GM19240 (cell line): ENCODE results near the gene RIT2.
"Not testable (repeated sequence)": the region's sequence is repeated elsewhere in the genome, so short reads cannot be mapped to it uniquely, and the experiment has no call there.

ENCODE experiments used
- DNase-seq: peaks from one replicate; pipeline ENCODE4 v3.0.0; 2011; ENCODE audit warnings: low spot score; ENCODE audit not compliant: insufficient read length

The RIT2 gene

DNA sequence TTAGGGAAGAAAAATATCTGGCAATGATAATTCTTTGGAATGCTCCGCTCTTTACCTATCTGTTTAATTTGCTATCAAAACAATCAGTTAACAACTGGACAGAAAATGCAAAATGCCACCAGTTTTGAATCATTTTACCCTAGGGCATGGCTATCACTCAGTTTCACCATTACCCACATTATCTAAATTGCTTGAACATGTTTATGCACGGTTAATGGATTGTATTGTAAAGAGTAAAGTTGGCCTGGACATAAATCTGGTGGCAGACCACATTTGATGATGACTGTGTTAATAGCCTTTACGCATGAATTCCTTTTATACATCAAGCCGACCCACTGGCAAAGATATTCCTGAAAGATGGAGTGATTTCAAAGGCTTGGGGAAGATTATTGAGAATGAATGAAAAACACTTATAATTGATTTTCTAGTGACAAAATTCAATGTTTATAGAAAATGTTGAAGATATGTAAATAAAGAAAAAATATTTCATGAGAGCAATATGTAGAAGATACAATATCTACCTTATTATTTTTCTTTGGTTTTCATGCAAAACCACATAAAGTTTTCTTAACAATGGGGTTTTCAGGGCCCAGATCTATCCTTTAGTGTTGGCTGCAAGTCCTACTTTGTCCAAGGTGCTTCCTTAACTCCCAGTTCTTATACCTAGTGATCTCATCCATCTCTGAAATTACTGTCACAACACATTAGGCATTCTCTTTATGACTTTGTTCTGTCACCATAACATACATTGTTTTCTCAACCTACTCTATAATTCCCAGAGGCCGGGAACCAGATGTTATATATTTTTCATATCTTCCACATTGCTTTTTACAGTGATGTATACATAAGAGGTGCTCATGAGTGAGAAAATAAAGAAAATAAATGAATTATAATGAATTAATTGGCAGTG, 265.1 kb downstream of the RIT2 start:
- DNase-seq: no peak

DNA sequence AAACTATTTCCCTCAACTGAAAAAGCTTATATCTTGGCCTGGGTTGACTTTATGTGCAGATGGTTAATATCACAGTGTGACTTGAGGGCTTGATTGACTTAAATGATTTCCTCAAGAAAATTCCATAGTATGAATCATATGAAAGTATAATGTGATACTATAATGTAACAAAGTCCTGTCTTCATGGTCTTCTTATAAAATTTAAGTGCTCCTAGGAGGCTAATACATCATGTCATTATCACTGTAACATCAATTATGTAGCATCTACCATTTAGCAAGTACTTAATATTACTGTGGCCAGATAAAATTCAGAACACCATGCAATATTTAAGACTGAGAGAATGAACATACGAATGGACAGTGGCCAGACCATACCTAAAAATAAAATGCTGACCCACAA, 276.1 kb downstream of the RIT2 start:
- DNase-seq: no peak

- DNase-seq: no peak
Observed at GRCh38 chr18:42838546-42839145, 276.8 kb downstream of the RIT2 start.

DNA sequence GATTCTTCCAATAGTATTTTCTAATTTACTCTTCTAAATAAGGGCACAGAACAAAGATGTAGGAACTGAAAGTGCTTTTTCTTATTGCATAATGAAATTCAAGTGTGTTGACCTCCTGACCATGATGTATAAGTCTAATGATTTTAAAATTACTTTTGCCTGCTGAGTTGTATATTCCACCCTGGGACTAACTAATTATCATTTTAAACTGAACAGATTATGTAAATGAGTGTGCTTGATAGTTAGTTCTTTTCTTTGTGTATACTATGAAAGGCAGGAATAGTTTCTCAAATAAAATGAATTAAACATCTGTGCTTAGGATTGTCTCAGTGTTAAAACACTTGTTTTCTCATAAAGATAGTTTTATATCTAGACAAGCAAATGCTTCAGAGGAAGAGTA, 284.5 kb downstream of the RIT2 start:
- no peak for DNase-seq

DNA sequence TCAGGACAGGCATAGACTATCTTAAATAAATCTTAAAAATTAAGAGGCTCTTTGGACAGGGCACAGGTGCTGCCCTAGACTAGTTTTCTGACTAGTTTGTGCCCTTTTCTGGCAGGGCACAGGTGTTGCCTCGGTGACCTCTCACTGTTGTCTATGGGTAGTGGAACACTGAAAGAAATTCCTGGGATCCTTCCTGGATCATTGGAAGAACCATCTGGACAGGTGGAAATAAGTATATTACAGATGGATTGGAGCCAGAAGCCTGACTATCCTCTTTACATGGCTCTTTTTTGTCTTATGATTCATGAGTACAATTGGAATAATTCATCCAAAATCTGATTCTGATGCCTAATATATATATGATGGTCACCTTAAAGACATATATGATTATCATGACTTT, 286.6 kb downstream of the RIT2 start:
- no peak for DNase-seq

DNA sequence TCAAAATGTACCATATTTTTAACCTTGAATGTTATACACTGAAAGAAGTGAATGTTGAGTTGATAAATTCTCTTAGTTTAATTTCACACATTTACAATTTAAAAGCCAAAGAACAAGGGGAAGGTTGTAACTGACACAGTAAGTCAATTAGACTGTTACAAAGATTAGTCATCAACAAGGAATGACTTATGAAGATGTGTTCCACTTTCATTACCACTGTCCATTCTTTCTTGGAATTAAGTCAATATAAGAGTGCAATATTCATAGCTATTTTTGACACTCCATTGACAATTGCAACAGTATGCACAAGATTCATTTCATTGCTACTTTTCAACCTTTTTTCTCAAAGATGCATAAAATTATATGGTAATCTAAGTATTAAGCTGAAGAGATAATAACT, 291.3 kb downstream of the RIT2 start:
- DNase-seq: no peak

DNA sequence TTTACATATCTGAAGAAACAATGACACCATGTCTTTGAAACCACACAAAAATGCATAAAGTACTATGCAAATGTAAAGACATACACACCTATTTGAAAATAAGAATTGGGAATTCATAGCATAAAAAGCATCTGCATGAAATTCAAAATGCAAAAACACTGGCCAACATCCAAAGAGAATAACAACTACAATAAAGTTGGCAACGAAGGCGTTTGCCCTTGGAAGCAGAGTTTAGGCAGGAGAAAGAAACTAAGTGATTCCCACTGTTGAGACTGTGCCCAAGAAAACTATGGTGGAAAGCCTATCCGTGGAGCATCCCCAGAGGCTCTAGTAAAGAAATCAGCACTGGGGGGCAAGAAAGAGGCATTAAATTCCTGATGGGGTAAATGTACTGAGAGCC, 292.8 kb downstream of the RIT2 start:
- DNase-seq: no peak

DNA sequence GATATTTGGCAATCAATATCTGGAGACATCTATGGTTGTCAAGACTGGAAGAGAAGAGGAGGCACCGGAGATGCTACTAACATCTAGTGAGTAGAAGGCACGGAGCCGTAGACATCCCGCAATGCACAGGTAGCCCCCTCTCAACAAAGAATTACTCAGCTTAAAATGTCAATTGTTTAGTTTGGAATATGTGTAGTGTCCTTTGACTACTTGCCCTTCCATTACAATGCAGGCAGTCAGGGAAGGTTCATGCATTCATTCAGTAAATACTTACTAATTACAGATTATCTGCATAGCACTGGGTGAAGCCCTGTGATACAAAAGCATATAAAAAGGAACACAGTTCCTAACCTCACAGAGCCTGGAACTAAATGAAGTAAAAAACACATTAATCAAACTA, 294.0 kb downstream of the RIT2 start:
- no peak for DNase-seq

- no peak for DNase-seq
Observed at GRCh38 chr18:42814618-42815017, 300.9 kb downstream of the RIT2 start.

DNA sequence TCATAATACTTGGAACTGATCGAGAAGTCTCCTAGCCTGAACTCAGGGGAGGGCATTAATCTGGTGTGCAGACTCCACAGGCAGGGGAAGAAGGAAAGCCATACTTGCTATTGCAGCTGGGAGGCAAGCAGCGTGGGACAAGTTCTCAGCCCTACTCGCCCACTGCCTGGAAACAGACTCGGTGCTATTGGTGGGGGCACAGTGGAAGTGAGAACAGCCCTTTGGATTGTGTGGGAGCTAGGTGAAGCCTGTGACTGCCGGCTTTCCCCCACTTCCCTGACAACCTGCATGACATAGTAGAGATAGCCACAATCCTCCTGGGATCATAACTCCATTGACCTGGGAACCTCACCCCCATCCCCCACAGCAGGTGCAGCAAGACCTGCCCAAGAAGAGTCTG, 301.3 kb downstream of the RIT2 start:
- no peak for DNase-seq

GRCh38 chr18:42813570-42813969, 301.9 kb downstream of the RIT2 start:
- DNase-seq: no peak

GRCh38 chr18:42807887-42808286, 307.6 kb downstream of the RIT2 start:
- DNase-seq: no peak

GRCh38 chr18:42801706-42802105, 313.8 kb downstream of the RIT2 start:
- DNase-seq: no peak

DNA sequence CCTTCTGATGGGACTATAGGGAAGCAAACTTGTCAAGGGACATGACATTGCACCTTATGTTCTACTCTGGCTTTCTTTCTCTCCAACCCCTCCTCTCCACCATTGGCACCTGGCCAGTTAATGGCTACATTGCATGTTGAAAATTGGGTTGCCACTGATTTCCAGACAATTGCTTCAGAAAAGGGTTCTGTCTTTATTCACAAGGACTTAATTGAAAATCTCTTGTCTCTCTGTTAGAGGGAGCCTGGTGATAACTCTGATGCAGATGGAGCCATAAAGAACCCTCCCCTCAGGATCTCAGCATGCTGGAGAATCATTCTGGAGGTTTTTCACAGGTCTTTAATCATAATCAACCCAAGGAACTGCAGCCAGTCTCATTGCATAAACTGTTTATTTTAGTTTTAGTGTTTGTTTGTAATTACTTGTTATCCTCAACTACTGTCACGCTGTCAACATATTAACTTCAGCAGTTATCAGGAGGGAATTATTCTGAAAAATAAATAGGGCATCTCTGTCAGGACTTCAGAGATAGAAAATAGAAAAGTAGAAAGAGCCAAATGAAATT, 316.8 kb downstream of the RIT2 start:
- DNase-seq: no peak

DNA sequence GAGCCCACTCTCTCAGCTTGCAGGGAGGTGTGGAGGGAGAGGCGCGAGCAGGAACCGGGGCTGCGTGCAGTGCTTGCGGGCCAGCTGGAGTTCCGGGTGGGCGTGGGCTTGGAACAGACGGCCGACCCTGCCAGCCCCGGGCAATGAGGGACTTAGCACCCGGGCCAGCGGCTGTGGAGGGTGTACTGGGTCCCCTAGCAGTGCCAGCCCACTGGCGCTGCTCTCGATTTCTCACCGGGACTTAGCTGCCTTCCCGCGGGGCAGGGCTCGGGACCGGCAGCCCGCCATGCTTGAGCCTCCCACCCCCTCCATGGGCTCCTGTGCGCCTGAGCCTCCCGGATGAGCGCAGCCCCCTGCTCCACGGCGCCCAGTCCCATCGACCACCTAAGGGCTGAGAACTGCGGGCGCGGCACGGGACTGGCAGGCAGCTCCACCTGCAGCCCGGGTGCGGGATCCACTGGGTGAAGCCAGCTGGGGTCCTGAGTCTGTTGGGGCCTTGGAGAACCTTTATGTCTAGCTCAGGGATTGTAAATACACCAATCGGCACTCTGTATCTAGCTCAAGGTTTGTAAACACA, 320.2 kb downstream of the RIT2 start:
- not testable (repeated sequence) for DNase-seq

- no peak for DNase-seq
Observed at GRCh38 chr18:42792731-42793130, 322.8 kb downstream of the RIT2 start.

DNA sequence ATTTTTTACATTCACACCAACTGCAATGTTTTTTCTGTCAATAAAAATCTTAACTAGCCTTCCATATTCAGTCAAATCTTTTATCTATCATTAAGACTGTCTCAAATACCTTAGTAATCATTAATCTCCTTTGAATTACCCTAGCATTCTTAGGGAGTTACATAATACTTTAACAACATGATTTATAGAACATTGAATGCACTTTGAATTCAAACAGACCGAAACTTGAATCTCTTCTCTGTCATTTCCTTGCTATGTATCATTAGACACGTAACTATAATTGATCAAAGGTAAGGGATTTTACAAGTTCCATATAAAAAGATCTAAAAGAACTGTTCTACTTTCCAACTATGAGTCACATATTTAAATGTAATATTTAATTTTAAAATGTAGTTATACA, 330.9 kb downstream of the RIT2 start:
- no peak for DNase-seq

DNA sequence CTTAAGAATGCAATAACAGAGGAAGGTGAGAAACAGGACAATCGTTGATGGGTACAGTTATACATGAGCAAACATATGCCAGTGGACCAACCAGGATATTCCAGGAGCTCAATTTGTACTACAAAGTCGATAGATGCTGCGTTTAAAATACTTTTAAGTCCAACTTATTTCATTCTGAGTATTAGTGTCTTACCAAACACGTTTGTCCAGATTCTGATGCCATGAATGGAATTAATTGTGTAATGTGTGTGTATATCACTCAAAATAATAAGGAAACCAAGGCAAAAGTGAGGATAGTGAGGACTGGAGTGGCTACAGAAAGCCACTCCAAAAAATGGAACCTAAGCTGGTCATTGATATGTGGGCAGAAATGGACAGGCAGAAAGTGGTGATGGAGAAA, 332.6 kb downstream of the RIT2 start:
- no peak for DNase-seq

GRCh38 chr18:42781298-42781815, 334.1 kb downstream of the RIT2 start:
- no peak for DNase-seq

GRCh38 chr18:42780171-42780570, 335.3 kb downstream of the RIT2 start:
- DNase-seq: no peak

DNA sequence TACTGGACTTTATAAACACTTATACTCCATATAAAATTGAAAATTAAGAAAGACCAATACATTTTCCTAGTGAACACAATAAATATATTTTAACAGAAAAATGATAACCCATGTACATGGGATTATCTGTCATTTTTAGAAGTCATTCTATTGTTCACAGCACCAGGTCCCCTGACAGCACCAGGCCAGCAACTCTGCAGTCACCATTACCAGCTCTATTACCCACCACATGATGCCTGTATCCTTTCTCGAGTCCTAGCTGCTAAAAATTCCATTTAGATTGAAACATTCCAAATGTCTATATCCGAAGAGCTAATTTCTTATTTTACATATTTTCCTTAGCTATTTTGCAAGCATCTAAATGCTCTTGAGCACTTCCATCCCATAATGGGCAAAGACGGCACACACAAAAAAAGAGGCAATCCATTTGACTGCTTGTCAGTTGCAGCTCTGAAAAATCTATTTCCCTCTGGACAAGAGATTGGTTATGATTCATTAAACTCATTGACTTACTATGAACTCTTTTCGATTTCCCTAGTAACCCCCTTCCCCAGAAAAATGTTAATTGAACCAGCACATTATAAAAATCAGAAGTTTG, 336.9 kb downstream of the RIT2 start:
- DNase-seq: no peak

DNA sequence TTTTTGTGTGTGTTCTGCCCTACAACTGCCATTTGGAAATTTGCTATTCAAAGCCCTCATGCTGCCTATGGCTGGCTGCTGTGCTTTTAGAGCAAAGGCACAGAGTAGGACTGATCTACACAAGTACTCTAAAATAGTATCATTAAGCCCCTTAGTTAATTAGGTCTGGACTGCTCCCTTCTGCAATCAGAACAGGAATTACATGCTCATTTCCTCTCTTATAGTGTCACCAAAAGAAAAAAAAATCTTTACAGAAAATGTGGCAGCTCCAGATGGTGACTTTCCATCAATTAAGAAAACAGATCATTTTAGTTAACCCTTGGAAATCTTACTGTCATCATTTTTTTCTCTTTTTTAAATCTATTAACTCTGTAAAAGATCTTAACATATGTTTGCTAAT, 337.5 kb downstream of the RIT2 start:
- DNase-seq: no peak
